K562 (cell line): Measurements from ENCODE around the gene GLTP. TPM values are rescaled to one million over a fixed set of nuclear protein-coding genes. Genes with fewer than 3 reads are reported as not detected.

Experiments
- ATAC-seq: fragments of 200-7000 bp; cut with Tn5 transposase; 3 replicates; pipeline ENCODE4 v1.9.1; 2020; ENCODE audit warnings: moderate library complexity
- BruUV-seq: library from RNA; stranded (reverse); fragments of 400-500 nt; replicated peaks from 2 replicates; lab custom pipeline; 2021; lab: Mats Ljungman, UMichigan
- CTCF ChIA-PET: fragments of 300-600 bp; formaldehyde crosslinking; extraction: SDS; loops from one replicate; lab custom pipeline; 2021; ENCODE audit warnings: low intra/inter-chr PET ratio; lab: Yijun Ruan, JAX
- POLR2A ChIA-PET: fragments of 300-600, 350-650 bp; sonication (Branson Sonifier 250); formaldehyde crosslinking; extraction: SDS; loops from one replicate; lab custom pipeline; 2021; ENCODE audit warnings: antibody characterized with exemption, inconsistent platforms; lab: Yijun Ruan, JAX
- DNase-seq, 4 experiments: peaks; one replicate each; pipeline versions ENCODE4 v3.0.0 to v3.0.0-alpha.2; 2011 to 2018; ENCODE audit warnings: low spot score in 3 of 4, mixed read lengths in 3 of 4; ENCODE audit errors: extremely low read depth in 1 of 4
- FAIRE-seq: peaks from 2 replicates; lab custom pipeline; 2011; peaks lifted over from hg19 to GRCh38; lab: Jason Lieb, UNC
- H2AFZ ChIP-seq: 2 replicates; pipeline ENCODE4 v1.6.0; 2011; ENCODE audit warnings: low read depth, low read length, control low read depth, inconsistent platforms
- H3K27ac ChIP-seq: fragments of 200-600 bp; 3 replicates; pipeline ENCODE4 v1.8.0; 2011; ENCODE audit warnings: low read depth, mild to moderate bottlenecking, control low read depth, inconsistent platforms, low read length, moderate library complexity, mixed read lengths; ENCODE audit errors: extremely low read depth
- H3K27me3 ChIP-seq, 2 experiments: fragments of 300-600 bp in 1 of 2; 2 replicates in 1 of 2; 3 replicates in 1 of 2; pipeline versions ENCODE4 v1.6.0 to v1.8.0; 2011; ENCODE audit warnings: inconsistent platforms in 2 of 2, low read length in 2 of 2, mild to moderate bottlenecking in 1 of 2, mixed read lengths in 1 of 2, moderate library complexity in 1 of 2; ENCODE audit not compliant: control insufficient read depth in 2 of 2, insufficient read depth in 2 of 2
- H3K36me3 ChIP-seq: fragments of 300-600 bp; 3 replicates; pipeline ENCODE4 v1.8.0; 2011; ENCODE audit warnings: mild to moderate bottlenecking, low read length, inconsistent platforms; ENCODE audit not compliant: control insufficient read depth, insufficient read depth
- H3K4me1 ChIP-seq, 2 experiments: fragments of 200-600 bp in 1 of 2; replicated peaks in 1 of 2; 2 replicates in 1 of 2; 3 replicates in 1 of 2; pipeline versions ENCODE4 v1.5.1 to v1.8.0; 2011; ENCODE audit warnings: inconsistent platforms in 2 of 2, low read length in 2 of 2, mild to moderate bottlenecking in 1 of 2, mixed read lengths in 1 of 2, moderate library complexity in 1 of 2; ENCODE audit not compliant: control insufficient read depth in 2 of 2, insufficient read depth in 2 of 2
- H3K4me2 ChIP-seq: 2 replicates; pipeline ENCODE4 v1.6.1; 2011; ENCODE audit warnings: low read length, control low read depth, inconsistent platforms, mixed read lengths; ENCODE audit not compliant: insufficient read depth
- H3K4me3 ChIP-seq: fragments of 200-600 bp; sonication (generic), shearing (Covaris generic); 2 replicates; pipeline ENCODE4 v1.5.1; 2016; ENCODE audit warnings: control low read depth, inconsistent platforms
- H3K79me2 ChIP-seq: fragments of 200-600 bp; 3 replicates; pipeline ENCODE4 v1.8.0; 2011; ENCODE audit warnings: low read length, inconsistent platforms; ENCODE audit not compliant: control insufficient read depth, insufficient read depth
- H3K9ac ChIP-seq, 2 experiments: 2 replicates each; pipeline versions ENCODE4 v1.6.0 to v1.6.1; 2011; ENCODE audit warnings: low read depth in 2 of 2, low read length in 2 of 2, control low read depth in 1 of 2, inconsistent platforms in 1 of 2, mild to moderate bottlenecking in 1 of 2, mixed read lengths in 1 of 2; ENCODE audit not compliant: insufficient read depth in 1 of 2
- H3K9me1 ChIP-seq: one replicate; pipeline ENCODE4 v1.6.0; 2011; ENCODE audit warnings: inconsistent platforms, mild to moderate bottlenecking, low read length, moderate library complexity; ENCODE audit not compliant: control insufficient read depth, insufficient read depth
- H3K9me3 ChIP-seq: replicated peaks from 2 replicates; pipeline ENCODE4 v1.5.1; 2011; ENCODE audit warnings: low read depth, low read length, inconsistent platforms; ENCODE audit not compliant: control insufficient read depth, insufficient read depth
- H4K20me1 ChIP-seq: replicated peaks from 2 replicates; pipeline ENCODE4 v1.6.1; 2011; ENCODE audit warnings: low read length, inconsistent platforms, mixed read lengths; ENCODE audit not compliant: control insufficient read depth, insufficient read depth
- ARID1B ChIP-seq: fragments of 450-650 bp; IDR thresholded peaks from 2 replicates; pipeline ENCODE4 v1.6.1; 2016; ENCODE audit warnings: antibody characterized with exemption, mild to moderate bottlenecking, inconsistent platforms
- CEBPG ChIP-seq, 3 experiments: fragments of 200-800 bp in 1 of 3; sonication (Bioruptor generic) in 1 of 3; sonication (generic) in 1 of 3; formaldehyde crosslinking in 1 of 3; IDR thresholded peaks in 2 of 3; conservative IDR thresholded peaks in 1 of 3; 2 replicates each; pipeline versions ENCODE4 v1.6.1 to v1.8.0; 2016 to 2022; ENCODE audit warnings: missing compliant biosample characterization in 2 of 3, missing genetic modification characterization in 2 of 3, mild to moderate bottlenecking in 1 of 3, missing genetic modification reagents in 1 of 3
- EWSR1 ChIP-seq: fragments of 450-650 bp; IDR thresholded peaks from 2 replicates; pipeline ENCODE4 v1.6.1; 2018; ENCODE audit warnings: borderline replicate concordance, mild to moderate bottlenecking, low read depth, moderate library complexity; ENCODE audit not compliant: partially characterized antibody
- HSF4 ChIP-seq: fragments of 250-450 bp; sonication (Bioruptor Pico); IDR thresholded peaks from 2 replicates; pipeline ENCODE4 v2.1.2; 2022; ENCODE audit warnings: mild to moderate bottlenecking, moderate library complexity, borderline replicate concordance
- IRF9 ChIP-seq: fragments of 450-650 bp; IDR thresholded peaks from 2 replicates; pipeline ENCODE4 v1.6.1; 2016; ENCODE audit warnings: missing biosample characterization, missing genetic modification characterization
- MBD1 ChIP-seq: fragments of 250-450 bp; sonication (Bioruptor Pico); IDR thresholded peaks from 2 replicates; pipeline ENCODE4 v1.8.0; 2022; ENCODE audit warnings: inconsistent platforms
- MLX ChIP-seq, 2 experiments: fragments of 450-650 bp in 1 of 2; sonication (generic) in 1 of 2; formaldehyde crosslinking; conservative IDR thresholded peaks; 2 replicates each; pipeline versions ENCODE4 v1.4.0 to v1.8.1; 2020 to 2022; ENCODE audit warnings: mild to moderate bottlenecking in 1 of 2, missing genetic modification reagents in 1 of 2
- RBM25 ChIP-seq: fragments of 200-400 bp; formaldehyde crosslinking; IDR thresholded peaks from 2 replicates; pipeline ENCODE4 v1.6.1; 2018; ENCODE audit warnings: low read length, low read depth, moderate library complexity; ENCODE audit not compliant: severe bottlenecking
- TAL1 ChIP-seq: fragments of 450-650 bp; IDR thresholded peaks from 2 replicates; pipeline ENCODE4 v1.6.1; 2016; ENCODE audit warnings: mild to moderate bottlenecking
- TFAM ChIP-seq: fragments of 250-450 bp; sonication (Bioruptor Pico); conservative IDR thresholded peaks from 2 replicates; pipeline ENCODE4 v1.5.0; 2021; ENCODE audit warnings: mild to moderate bottlenecking, moderate library complexity
- VEZF1 ChIP-seq: fragments of 200-800 bp; sonication (Bioruptor generic); IDR thresholded peaks from 2 replicates; pipeline ENCODE4 v1.6.1; 2017; ENCODE audit warnings: missing genetic modification characterization, missing compliant biosample characterization
- ZKSCAN1 ChIP-seq: fragments of 150-350 bp; IDR thresholded peaks from 2 replicates; pipeline ENCODE4 v1.6.1; 2016; ENCODE audit warnings: low read depth, low read length
- ZNF717 ChIP-seq: fragments of 250-450 bp; sonication (Bioruptor Pico); IDR thresholded peaks from 2 replicates; pipeline ENCODE4 v1.5.0; 2021
- WGBS: fragments of 100-300 bp; shearing (Covaris generic); methylation state at CpG from one replicate; pipeline ENCODE4 v1.1.6; 2016; ENCODE audit warnings: low coverage, mixed read lengths; ENCODE audit not compliant: insufficient coverage; ENCODE audit errors: missing lambda C conversion rate; 5-methylcytosine and 5-hydroxymethylcytosine counted together
- in situ Hi-C: fragments of 300-500 bp; cut with MboI; formaldehyde crosslinking; loops from 4 replicates; pipeline ENCODE4 v1.15.0; 2018; ENCODE audit warnings: inconsistent platforms, mixed read lengths
- intact Hi-C: fragments of 100-400 bp; cut with micrococcal nuclease; formaldehyde crosslinking; loops from 2 replicates; pipeline ENCODE4 v1.14.2; 2022
- polyA plus RNA-seq, 8 experiments: library from polyadenylated mRNA; depleted of rRNA in 4 of 8; stranded (reverse) in 5 of 8; unstranded in 3 of 8; fragments of >200 nt; fragmentation: Nextera tagmentation in 2 of 8; fragmentation: Illumina TruSeq in 1 of 8; extraction: Ambion mirVana in 2 of 8; extraction: Trizol in 1 of 8; gene quantifications; 2 replicates each; pipeline versions ENCODE4 v1.2.1 to v1.2.3, GENCODE V29; 2011 to 2014; ENCODE audit warnings: inconsistent platforms in 1 of 8, missing spikeins in 1 of 8
- total RNA-seq, 7 experiments: library from RNA; depleted of rRNA in 6 of 7; stranded (reverse); fragments of >200 nt in 6 of 7; fragmentation: Illumina TruSeq in 2 of 7; extraction: Trizol in 2 of 7; gene quantifications; 2 replicates each; pipeline versions ENCODE4 v1.2.1 to v1.2.3, GENCODE V29; 2011 to 2021; ENCODE audit warnings: low replicate concordance in 1 of 7

GLTP gene
- total and polyA plus RNA-seq, 9 of the 15 experiments (the other 6 are each of a cell fraction or from before 2014, with no cell fraction given) = 4.4 to 8.3 (median 6.1) TPM

GRCh38 chr12:109892165-109892715, 11.9 kb upstream of the GLTP start:
- Histone ChIP-seq H3K9me3 (no peaks in the 10 kb centered on the region), H2AFZ (no peak overlapping the region), H3K4me1 (peaks cover 0 to 9% of the 10 kb centered on the region in 2 experiments; a peak in 2 of 5 replicates), H3K27ac (no peak overlapping the region), H3K4me3 (no peak overlapping the region), H3K36me3 (no peaks in the 10 kb centered on the region), H3K9me1 (no peaks in the 10 kb centered on the region), H3K27me3 (peaks cover 4 to 20% of the 10 kb centered on the region in 2 experiments), H3K9ac (no peak overlapping the region), H3K4me2 (no peak overlapping the region), H3K79me2 (no peaks in the 10 kb centered on the region), H4K20me1 (no peaks in the 10 kb centered on the region)
- in situ Hi-C loops (no loop called here), intact Hi-C loops (no loop called here)
- ChIA-PET CTCF (no interaction called here), POLR2A (interaction anchor here (0.6 to 1.5 kb wide), 2 partner anchors 22 to 32 kb away, joined by 3 read pairs; no protein-coding TSS in a partner anchor)
- FAIRE-seq = no peak
- DNase-seq = no peak
- no peak for ATAC-seq
- WGBS = 7% methylated on average over 1 of the region's 1 CpG
- BruUV-seq = no TSS peak
- TF ChIP-seq HSF4 (CRISPR knock-in tag) = no peak
- peak; percentile 35; the same call in 1 of the 2 replicates for TF ChIP-seq TAL1
- TF ChIP-seq VEZF1 = no peak
- TF ChIP-seq CEBPG (CRISPR knock-in tag; IDR thresholded peaks at IDR 0.05) = no peak
- no peak for TF ChIP-seq CEBPG (tag; conservative IDR thresholded peaks at IDR 0.05 in 1 of 2, IDR thresholded peaks at IDR 0.05 in 1 of 2)
- peak; percentile 6 for TF ChIP-seq RBM25
- peak; percentile 29; the same call in 1 of the 2 replicates for TF ChIP-seq ARID1B
- TF ChIP-seq EWSR1 = no peak
- TF ChIP-seq ZNF717 = no peak
- TF ChIP-seq MLX (CRISPR knock-in tag; conservative IDR thresholded peaks at IDR 0.05) = no peak
- no peak for TF ChIP-seq IRF9 (tag)
- no peak for TF ChIP-seq ZKSCAN1
- no peak for TF ChIP-seq MBD1 (CRISPR knock-in tag)
- no peak for TF ChIP-seq TFAM (CRISPR knock-in tag)
